K562 (cell line): ENCODE data around the gene TAF11. TPM values are rescaled to one million over a fixed set of nuclear protein-coding genes. Genes with fewer than 3 reads are reported as not detected.

Experiments used
- ARID2 ChIP-seq: fragments of 450-650 bp; IDR thresholded peaks from 2 replicates; pipeline ENCODE4 v1.6.1; 2017; ENCODE audit warnings: antibody characterized with exemption, mild to moderate bottlenecking
- ATF1 ChIP-seq, 2 experiments: fragments of 450-650 bp in 1 of 2; IDR thresholded peaks; 2 replicates each; pipeline ENCODE4 v1.6.1; 2016; ENCODE audit warnings: missing compliant biosample characterization in 1 of 2, missing genetic modification characterization in 1 of 2
- ATF3 ChIP-seq, 2 experiments: fragments of 450-650 bp in 1 of 2; sonication (generic) in 1 of 2; formaldehyde crosslinking in 1 of 2; IDR thresholded peaks in 1 of 2; conservative IDR thresholded peaks in 1 of 2; 2 replicates each; pipeline versions ENCODE4 v1.6.1 to v1.8.1; 2016 to 2023; ENCODE audit warnings: mild to moderate bottlenecking in 2 of 2, moderate library complexity in 2 of 2, inconsistent platforms in 1 of 2, missing genetic modification reagents in 1 of 2
- BACH1 ChIP-seq: fragments of 200-800 bp; sonication (Bioruptor generic); IDR thresholded peaks from 2 replicates; pipeline ENCODE4 v1.6.1; 2016; ENCODE audit warnings: missing genetic modification characterization, missing compliant biosample characterization
- BCOR ChIP-seq: fragments of 450-650 bp; IDR thresholded peaks from 2 replicates; pipeline ENCODE4 v1.6.1; 2016
- BRD4 ChIP-seq: fragments of 200-600 bp; sonication (generic); IDR thresholded peaks from 2 replicates; pipeline ENCODE4 v1.6.1; 2017; ENCODE audit warnings: inconsistent platforms
- FOS ChIP-seq: IDR thresholded peaks from 3 replicates; pipeline ENCODE4 v1.6.1; 2011; ENCODE audit not compliant: insufficient read length; ENCODE audit errors: extremely low read depth
- LARP7 ChIP-seq: fragments of 450-650 bp; IDR thresholded peaks from 2 replicates; pipeline ENCODE4 v1.6.1; 2016
- TAL1 ChIP-seq: fragments of 450-650 bp; IDR thresholded peaks from 2 replicates; pipeline ENCODE4 v1.6.1; 2016; ENCODE audit warnings: mild to moderate bottlenecking
- U2AF2 ChIP-seq: fragments of 200-400 bp; formaldehyde crosslinking; optimal IDR thresholded peaks from 2 replicates; pipeline ENCODE3; 2017; ENCODE audit warnings: low read depth, mild to moderate bottlenecking, low read length
- polyA plus RNA-seq, 8 experiments: library from polyadenylated mRNA; depleted of rRNA in 4 of 8; stranded (reverse) in 5 of 8; unstranded in 3 of 8; fragments of >200 nt; fragmentation: Nextera tagmentation in 2 of 8; fragmentation: Illumina TruSeq in 1 of 8; extraction: Ambion mirVana in 2 of 8; extraction: Trizol in 1 of 8; gene quantifications; 2 replicates each; pipeline versions ENCODE4 v1.2.1 to v1.2.3, GENCODE V29; 2011 to 2014; ENCODE audit warnings: inconsistent platforms in 1 of 8, missing spikeins in 1 of 8
- total RNA-seq, 7 experiments: library from RNA; depleted of rRNA in 6 of 7; stranded (reverse); fragments of >200 nt in 6 of 7; fragmentation: Illumina TruSeq in 2 of 7; extraction: Trizol in 2 of 7; gene quantifications; 2 replicates each; pipeline versions ENCODE4 v1.2.1 to v1.2.3, GENCODE V29; 2011 to 2021; ENCODE audit warnings: low replicate concordance in 1 of 7
- TF ChIP-seq, protein P1 (sequence below): sonication (generic); formaldehyde crosslinking; IDR thresholded peaks from 2 replicates; pipeline ENCODE4 v1.8.0; 2022; ENCODE audit warnings: mild to moderate bottlenecking, missing genetic modification reagents

Gene TAF11
- total and polyA plus RNA-seq, 9 of the 15 experiments (the other 6 are each of a cell fraction or from before 2014, with no cell fraction given), result 40.9 to 91.9 (median 71.9) TPM

DNA sequence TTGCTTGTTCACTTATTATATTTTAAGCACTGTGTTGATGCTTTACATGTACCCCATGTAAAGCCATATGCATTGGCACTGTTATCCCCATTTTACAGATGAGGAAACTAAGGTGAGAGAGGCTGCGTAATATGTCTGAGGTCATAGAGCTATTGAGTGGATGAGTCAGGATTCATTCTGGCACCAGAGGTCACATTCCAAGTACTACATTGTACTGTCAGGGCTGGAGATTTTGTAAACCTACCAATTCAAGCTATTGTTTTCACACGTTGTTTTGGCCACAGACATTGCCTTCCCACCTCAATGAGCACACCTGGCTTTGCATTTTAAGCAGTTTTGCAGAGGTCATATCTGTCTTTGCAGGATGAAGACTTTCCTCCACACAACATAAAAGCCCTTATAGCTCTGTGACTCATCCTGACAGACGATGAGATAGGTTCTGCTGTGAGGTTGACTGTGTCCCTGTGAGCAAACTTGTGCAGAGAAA, 34.4 kb upstream of the TAF11 start (continued):
- TF ChIP-seq ATF1 (CRISPR knock-in tag; IDR thresholded peaks at IDR 0.05) (no peak), ATF1 (tag; IDR thresholded peaks at IDR 0.05) (no peak), BCOR (peak; percentile 91), BRD4 (no peak), LARP7 (no peak), TAL1 (no peak), ATF3 (IDR thresholded peaks at IDR 0.05) (peak; percentile 78), ATF3 (CRISPR knock-in tag; conservative IDR thresholded peaks at IDR 0.05) (peak; percentile 56; the same call in 1 of the 2 replicates), BACH1 (tag) (no peak), ARID2 (no peak), FOS (no peak), U2AF2 (no peak)
- TF ChIP-seq, protein P1, sequence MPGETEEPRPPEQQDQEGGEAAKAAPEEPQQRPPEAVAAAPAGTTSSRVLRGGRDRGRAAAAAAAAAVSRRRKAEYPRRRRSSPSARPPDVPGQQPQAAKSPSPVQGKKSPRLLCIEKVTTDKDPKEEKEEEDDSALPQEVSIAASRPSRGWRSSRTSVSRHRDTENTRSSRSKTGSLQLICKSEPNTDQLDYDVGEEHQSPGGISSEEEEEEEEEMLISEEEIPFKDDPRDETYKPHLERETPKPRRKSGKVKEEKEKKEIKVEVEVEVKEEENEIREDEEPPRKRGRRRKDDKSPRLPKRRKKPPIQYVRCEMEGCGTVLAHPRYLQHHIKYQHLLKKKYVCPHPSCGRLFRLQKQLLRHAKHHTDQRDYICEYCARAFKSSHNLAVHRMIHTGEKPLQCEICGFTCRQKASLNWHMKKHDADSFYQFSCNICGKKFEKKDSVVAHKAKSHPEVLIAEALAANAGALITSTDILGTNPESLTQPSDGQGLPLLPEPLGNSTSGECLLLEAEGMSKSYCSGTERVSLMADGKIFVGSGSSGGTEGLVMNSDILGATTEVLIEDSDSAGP (CRISPR knock-in tag), result no peak
